ENCODE measurements around the gene LPIN2.

LPIN2 gene

GRCh38 chr18:2998644-2999043, 14.3 kb downstream of the LPIN2 start:
- H3K4me1 ChIP-seq (ENCODE audit: control insufficient read depth in 1 of 2, insufficient read depth in 2 of 2, low read length in 2 of 2) = peaks cover 3 to 15% of the 10 kb centered on the region in 2 donors
- peak overlapping the region; percentile 60 for H3K27ac ChIP-seq (ENCODE audit: low read length)
- no peak overlapping the region for H3K4me3 ChIP-seq (ENCODE audit: low read depth in 1 of 2, low read length in 2 of 2)
- no peaks in the 10 kb centered on the region for H3K27me3 ChIP-seq (ENCODE audit: low read depth, low read length)
- H3K36me3 ChIP-seq (ENCODE audit: control insufficient read depth in 1 of 2, insufficient read depth in 2 of 2, low read length in 2 of 2) = no peaks in the 10 kb centered on the region
- no peaks in the 10 kb centered on the region for H3K9me3 ChIP-seq (ENCODE audit: control insufficient read depth in 1 of 2, low read length in 2 of 2)

GRCh38 chr18:2997846-2998564, 14.9 kb downstream of the LPIN2 start:
- Histone ChIP-seq H3K27ac (ENCODE audit: low read length) (peak overlapping the region; percentile 60), H3K27me3 (ENCODE audit: low read depth, low read length) (no peaks in the 10 kb centered on the region), H3K4me1 (ENCODE audit: control insufficient read depth in 1 of 2, insufficient read depth in 2 of 2, low read length in 2 of 2) (peaks cover 3 to 15% of the 10 kb centered on the region in 2 donors), H3K9me3 (ENCODE audit: control insufficient read depth in 1 of 2, low read length in 2 of 2) (no peaks in the 10 kb centered on the region), H3K36me3 (ENCODE audit: control insufficient read depth in 1 of 2, insufficient read depth in 2 of 2, low read length in 2 of 2) (no peaks in the 10 kb centered on the region), H3K4me3 (ENCODE audit: low read depth in 1 of 2, low read length in 2 of 2) (no peak overlapping the region)

- no peak overlapping the region for H3K4me3 ChIP-seq (ENCODE audit: low read depth in 1 of 2, low read length in 2 of 2)
- H3K9me3 ChIP-seq (ENCODE audit: control insufficient read depth in 1 of 2, low read length in 2 of 2) = no peaks in the 10 kb centered on the region
- no peak overlapping the region for H3K27ac ChIP-seq (ENCODE audit: low read length)
- H3K4me1 ChIP-seq (ENCODE audit: control insufficient read depth in 1 of 2, insufficient read depth in 2 of 2, low read length in 2 of 2) = peaks cover 3 to 15% of the 10 kb centered on the region in 2 donors
- H3K27me3 ChIP-seq (ENCODE audit: low read depth, low read length) = no peaks in the 10 kb centered on the region
- no peaks in the 10 kb centered on the region for H3K36me3 ChIP-seq (ENCODE audit: control insufficient read depth in 1 of 2, insufficient read depth in 2 of 2, low read length in 2 of 2)
Measured at GRCh38 chr18:2997429-2997828, 15.5 kb downstream of the LPIN2 start.

GRCh38 chr18:2994603-2995432, 18.1 kb downstream of the LPIN2 start:
- Histone ChIP-seq H3K36me3 (ENCODE audit: control insufficient read depth in 1 of 2, insufficient read depth in 2 of 2, low read length in 2 of 2) (no peaks in the 10 kb centered on the region), H3K27me3 (ENCODE audit: low read depth, low read length) (no peaks in the 10 kb centered on the region), H3K4me3 (ENCODE audit: low read depth in 1 of 2, low read length in 2 of 2) (no peak overlapping the region), H3K9me3 (ENCODE audit: control insufficient read depth in 1 of 2, low read length in 2 of 2) (no peaks in the 10 kb centered on the region), H3K4me1 (ENCODE audit: control insufficient read depth in 1 of 2, insufficient read depth in 2 of 2, low read length in 2 of 2) (peaks cover 0 to 15% of the 10 kb centered on the region in 2 donors), H3K27ac (ENCODE audit: low read length) (no peak overlapping the region)

- peaks cover 0 to 15% of the 10 kb centered on the region in 2 donors for H3K4me1 ChIP-seq (ENCODE audit: control insufficient read depth in 1 of 2, insufficient read depth in 2 of 2, low read length in 2 of 2)
- H3K27ac ChIP-seq (ENCODE audit: low read length) = no peak overlapping the region
- H3K36me3 ChIP-seq (ENCODE audit: control insufficient read depth in 1 of 2, insufficient read depth in 2 of 2, low read length in 2 of 2) = no peaks in the 10 kb centered on the region
- no peaks in the 10 kb centered on the region for H3K9me3 ChIP-seq (ENCODE audit: control insufficient read depth in 1 of 2, low read length in 2 of 2)
- H3K27me3 ChIP-seq (ENCODE audit: low read depth, low read length) = no peaks in the 10 kb centered on the region
- H3K4me3 ChIP-seq (ENCODE audit: low read depth in 1 of 2, low read length in 2 of 2) = no peak overlapping the region
Measured at GRCh38 chr18:2994020-2994589, 18.8 kb downstream of the LPIN2 start.

- H3K4me1 ChIP-seq (ENCODE audit: control insufficient read depth in 1 of 2, insufficient read depth in 2 of 2, low read length in 2 of 2) = peaks cover 0 to 6% of the 10 kb centered on the region in 2 donors
- no peaks in the 10 kb centered on the region for H3K36me3 ChIP-seq (ENCODE audit: control insufficient read depth in 1 of 2, insufficient read depth in 2 of 2, low read length in 2 of 2)
- no peak overlapping the region for H3K4me3 ChIP-seq (ENCODE audit: low read depth in 1 of 2, low read length in 2 of 2)
- H3K27ac ChIP-seq (ENCODE audit: low read length) = no peak overlapping the region
- H3K27me3 ChIP-seq (ENCODE audit: low read depth, low read length) = no peaks in the 10 kb centered on the region
- no peaks in the 10 kb centered on the region for H3K9me3 ChIP-seq (ENCODE audit: control insufficient read depth in 1 of 2, low read length in 2 of 2)
Measured at GRCh38 chr18:2992995-2993877, 19.7 kb downstream of the LPIN2 start.

- Histone ChIP-seq H3K4me1 (ENCODE audit: control insufficient read depth in 1 of 2, insufficient read depth in 2 of 2, low read length in 2 of 2) (peaks cover 0 to 3% of the 10 kb centered on the region in 2 donors), H3K27me3 (ENCODE audit: low read depth, low read length) (no peaks in the 10 kb centered on the region), H3K27ac (ENCODE audit: low read length) (no peak overlapping the region), H3K36me3 (ENCODE audit: control insufficient read depth in 1 of 2, insufficient read depth in 2 of 2, low read length in 2 of 2) (no peaks in the 10 kb centered on the region), H3K4me3 (ENCODE audit: low read depth in 1 of 2, low read length in 2 of 2) (no peak overlapping the region), H3K9me3 (ENCODE audit: control insufficient read depth in 1 of 2, low read length in 2 of 2) (no peaks in the 10 kb centered on the region)
Measured at GRCh38 chr18:2990956-2991640, 21.8 kb downstream of the LPIN2 start.

GRCh38 chr18:2987876-2988790, 24.8 kb downstream of the LPIN2 start:
- no peak overlapping the region for H3K27ac ChIP-seq (ENCODE audit: low read length)
- no peaks in the 10 kb centered on the region for H3K27me3 ChIP-seq (ENCODE audit: low read depth, low read length)
- peaks cover 3 to 7% of the 10 kb centered on the region in 2 donors for H3K4me1 ChIP-seq (ENCODE audit: control insufficient read depth in 1 of 2, insufficient read depth in 2 of 2, low read length in 2 of 2)
- no peaks in the 10 kb centered on the region for H3K9me3 ChIP-seq (ENCODE audit: control insufficient read depth in 1 of 2, low read length in 2 of 2)
- H3K4me3 ChIP-seq (ENCODE audit: low read depth in 1 of 2, low read length in 2 of 2) = no peak overlapping the region
- H3K36me3 ChIP-seq (ENCODE audit: control insufficient read depth in 1 of 2, insufficient read depth in 2 of 2, low read length in 2 of 2) = no peaks in the 10 kb centered on the region

- no peak overlapping the region for H3K27ac ChIP-seq (ENCODE audit: low read length)
- H3K4me1 ChIP-seq (ENCODE audit: control insufficient read depth in 1 of 2, insufficient read depth in 2 of 2, low read length in 2 of 2) = peaks cover 7 to 25% of the 10 kb centered on the region in 2 donors
Measured at GRCh38 chr18:2986150-2986865, 26.6 kb downstream of the LPIN2 start.

More at GRCh38 chr18:2986150-2986865, 26.6 kb downstream of the LPIN2 start:
- H3K36me3 ChIP-seq (ENCODE audit: control insufficient read depth in 1 of 2, insufficient read depth in 2 of 2, low read length in 2 of 2) = no peaks in the 10 kb centered on the region
- no peak overlapping the region for H3K4me3 ChIP-seq (ENCODE audit: low read depth in 1 of 2, low read length in 2 of 2)
- no peaks in the 10 kb centered on the region for H3K27me3 ChIP-seq (ENCODE audit: low read depth, low read length)
- no peaks in the 10 kb centered on the region for H3K9me3 ChIP-seq (ENCODE audit: control insufficient read depth in 1 of 2, low read length in 2 of 2)

All from muscle layer of duodenum (tissue), 2 donors.